HG02642 (cell line): ENCODE measurements around the gene SCCPDH.
"Not testable (repeated sequence)": the region's sequence is repeated elsewhere in the genome, so short reads cannot be mapped to it uniquely, and the experiment has no call there.

Experiments
- ATAC-seq: cut with Tn5 transposase; IDR thresholded peaks from one replicate; pipeline ENCODE4 v1.9.1; 2021; ENCODE audit warnings: mild to moderate bottlenecking; ENCODE audit not compliant: unreplicated experiment, poor library complexity

Gene SCCPDH, protein sequence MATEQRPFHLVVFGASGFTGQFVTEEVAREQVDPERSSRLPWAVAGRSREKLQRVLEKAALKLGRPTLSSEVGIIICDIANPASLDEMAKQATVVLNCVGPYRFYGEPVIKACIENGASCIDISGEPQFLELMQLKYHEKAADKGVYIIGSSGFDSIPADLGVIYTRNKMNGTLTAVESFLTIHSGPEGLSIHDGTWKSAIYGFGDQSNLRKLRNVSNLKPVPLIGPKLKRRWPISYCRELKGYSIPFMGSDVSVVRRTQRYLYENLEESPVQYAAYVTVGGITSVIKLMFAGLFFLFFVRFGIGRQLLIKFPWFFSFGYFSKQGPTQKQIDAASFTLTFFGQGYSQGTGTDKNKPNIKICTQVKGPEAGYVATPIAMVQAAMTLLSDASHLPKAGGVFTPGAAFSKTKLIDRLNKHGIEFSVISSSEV

DNA sequence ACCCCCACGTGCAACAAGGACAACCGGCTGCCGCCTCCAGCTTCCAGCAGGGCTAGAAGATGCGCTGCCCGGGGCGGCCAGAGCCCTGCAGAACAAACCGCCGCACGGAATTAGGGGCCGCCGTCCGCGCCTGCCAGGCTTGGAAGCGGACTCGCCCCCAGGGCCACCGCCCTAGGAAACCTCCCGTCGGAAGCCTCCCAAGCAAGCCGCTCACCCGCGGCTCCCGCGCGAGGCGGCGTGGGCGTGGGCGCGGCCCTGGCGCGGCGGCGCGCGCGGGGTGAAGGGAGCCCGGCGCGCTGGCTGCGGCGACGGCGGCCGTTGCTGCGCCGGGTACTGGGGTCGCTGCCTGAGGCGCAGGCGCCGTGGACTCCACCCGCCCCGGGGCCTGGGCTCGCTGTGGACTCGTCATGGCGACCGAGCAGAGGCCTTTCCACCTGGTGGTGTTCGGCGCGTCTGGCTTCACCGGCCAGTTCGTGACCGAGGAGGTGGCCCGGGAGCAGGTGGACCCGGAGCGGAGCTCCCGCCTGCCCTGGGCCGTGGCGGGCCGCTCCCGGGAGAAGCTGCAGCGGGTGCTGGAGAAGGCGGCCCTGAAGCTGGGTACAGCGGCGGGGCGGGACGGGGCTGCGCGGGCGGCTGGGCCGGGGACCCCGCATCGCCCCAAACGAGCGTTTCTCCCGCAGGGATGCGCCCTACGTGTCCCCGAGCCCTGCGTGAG is at the start of gene SCCPDH:
Gene SCCPDH (plus strand): TSS at position 394 of the 715 bp plus-strand sequence. CDS start 14 bp downstream, at position 408.
- ATAC-seq, result peak; percentile 97

DNA sequence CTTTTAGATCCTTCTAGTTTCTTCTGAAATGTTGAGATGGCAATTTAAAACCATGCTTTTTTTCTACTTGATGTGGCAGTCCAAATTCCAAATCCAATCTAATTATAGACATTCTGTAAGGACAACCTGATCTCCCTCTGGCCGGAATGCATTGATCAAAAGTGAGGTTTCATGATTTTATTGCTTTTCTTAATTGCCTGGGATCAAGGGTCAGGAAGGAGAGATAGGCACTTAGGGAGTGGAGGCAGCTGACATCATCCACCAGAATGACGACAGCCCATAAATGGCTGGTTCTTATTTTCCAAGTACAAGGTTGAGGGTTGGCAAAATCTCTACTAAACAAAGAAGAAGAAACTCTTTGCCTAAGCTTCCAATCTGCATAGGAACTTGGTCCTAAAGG is 46.4 kb upstream of the SCCPDH start:
- no peak for ATAC-seq

DNA sequence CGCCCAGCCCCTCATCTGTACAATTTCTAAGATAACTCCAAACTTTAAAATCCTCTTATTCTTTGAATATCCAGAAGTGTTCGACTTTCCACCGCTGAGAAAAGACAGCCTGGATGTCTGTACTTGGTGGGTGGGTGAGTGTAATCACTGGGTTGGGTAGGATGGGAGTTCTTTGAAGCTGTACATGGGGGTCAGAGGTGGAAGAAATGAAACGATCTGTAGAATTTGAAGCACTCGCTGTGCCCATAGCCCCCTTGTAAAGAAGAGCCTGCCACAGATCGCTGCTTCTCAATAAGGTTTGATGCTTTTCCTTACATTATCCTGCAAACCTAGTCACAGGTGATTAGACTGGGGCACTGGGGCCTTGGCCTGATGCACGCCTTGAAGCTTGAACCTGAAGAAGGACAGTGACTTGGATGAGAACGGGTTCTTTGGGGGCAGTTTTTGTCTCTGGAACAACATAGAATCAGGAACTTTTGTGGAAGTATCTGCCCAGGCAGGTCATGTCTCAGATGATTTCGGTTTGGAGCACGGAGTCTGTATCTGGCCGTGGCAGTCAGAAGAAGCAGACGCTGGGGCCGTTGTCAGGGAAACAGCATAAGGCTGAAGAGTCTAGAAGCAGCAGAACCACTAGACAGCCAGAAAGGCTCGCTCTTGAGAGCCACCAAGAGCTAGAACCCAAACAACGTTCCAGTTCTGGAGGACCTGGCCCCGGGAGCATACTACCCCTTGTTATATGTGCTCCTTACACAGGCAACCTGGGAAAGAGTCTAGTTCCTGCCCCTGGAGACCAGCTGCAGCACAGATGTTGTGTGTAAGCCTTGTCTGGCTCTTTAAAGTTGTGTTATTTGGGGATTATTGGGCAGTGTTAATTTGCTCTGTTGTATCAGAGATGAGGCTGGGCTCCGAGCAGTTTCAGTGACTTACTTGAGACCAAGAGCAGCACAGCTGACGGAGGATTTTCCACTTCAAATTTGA is 45.1 kb upstream of the SCCPDH start:
- ATAC-seq, result no peak

DNA sequence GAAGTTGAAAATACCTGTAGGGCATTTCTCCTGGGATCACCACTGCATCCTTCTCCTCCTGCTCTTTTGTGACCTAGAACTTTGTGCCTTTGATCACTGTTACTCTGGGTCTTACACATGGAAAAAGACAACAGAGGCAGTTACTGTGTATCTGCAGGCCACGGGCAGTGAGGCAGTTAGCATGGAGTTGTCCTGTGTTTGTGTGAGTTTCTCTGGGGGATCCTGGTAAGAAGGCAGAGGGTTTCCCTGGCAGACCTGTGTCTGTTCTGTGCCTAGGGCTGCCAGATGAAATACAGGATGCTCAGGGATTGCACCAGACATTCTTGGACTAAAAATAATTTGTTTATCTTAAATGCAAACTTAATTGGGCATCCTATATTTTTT is 44.4 kb upstream of the SCCPDH start:
- ATAC-seq, result no peak

DNA sequence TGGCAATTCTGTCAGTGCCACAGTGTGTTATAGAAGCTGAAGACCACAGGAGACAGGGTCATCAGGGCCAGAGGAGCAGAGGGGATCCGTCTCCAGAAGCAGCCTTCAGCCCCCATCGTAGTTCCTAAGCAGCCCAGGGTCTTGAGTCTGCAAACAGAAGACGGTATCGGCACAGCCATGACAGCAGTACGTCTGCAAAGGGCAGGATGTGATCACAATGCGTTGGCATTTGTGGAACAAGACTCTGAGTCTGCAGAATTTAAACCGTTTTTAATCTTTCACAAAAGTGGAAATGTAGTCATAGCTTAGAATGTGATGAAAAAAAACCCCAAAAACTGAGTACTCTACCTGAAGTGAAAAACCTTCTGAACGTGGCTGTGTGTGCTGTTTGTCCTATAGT is 44.0 kb upstream of the SCCPDH start:
- no peak for ATAC-seq

DNA sequence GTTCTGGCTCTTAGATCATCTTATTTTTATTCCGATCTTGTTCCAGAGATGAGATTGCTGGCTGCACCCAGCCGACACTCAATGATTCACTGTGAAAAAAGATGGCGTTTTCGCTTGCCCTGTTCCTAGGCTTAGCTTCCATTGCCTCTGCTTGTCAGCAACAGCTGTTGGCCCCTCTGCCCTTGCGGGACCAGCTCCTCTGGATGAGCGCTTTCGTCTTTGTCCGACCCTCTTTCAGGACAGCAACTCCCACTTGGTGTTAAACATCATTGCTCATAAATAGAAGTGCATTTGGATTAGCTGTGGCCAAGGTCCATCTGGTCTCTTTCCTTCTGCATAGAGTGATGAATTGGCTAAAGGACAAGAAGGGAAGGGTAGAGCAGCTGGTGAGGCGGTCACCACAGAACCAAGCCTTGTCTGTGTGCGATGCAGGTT is 43.5 kb upstream of the SCCPDH start:
- no peak for ATAC-seq

DNA sequence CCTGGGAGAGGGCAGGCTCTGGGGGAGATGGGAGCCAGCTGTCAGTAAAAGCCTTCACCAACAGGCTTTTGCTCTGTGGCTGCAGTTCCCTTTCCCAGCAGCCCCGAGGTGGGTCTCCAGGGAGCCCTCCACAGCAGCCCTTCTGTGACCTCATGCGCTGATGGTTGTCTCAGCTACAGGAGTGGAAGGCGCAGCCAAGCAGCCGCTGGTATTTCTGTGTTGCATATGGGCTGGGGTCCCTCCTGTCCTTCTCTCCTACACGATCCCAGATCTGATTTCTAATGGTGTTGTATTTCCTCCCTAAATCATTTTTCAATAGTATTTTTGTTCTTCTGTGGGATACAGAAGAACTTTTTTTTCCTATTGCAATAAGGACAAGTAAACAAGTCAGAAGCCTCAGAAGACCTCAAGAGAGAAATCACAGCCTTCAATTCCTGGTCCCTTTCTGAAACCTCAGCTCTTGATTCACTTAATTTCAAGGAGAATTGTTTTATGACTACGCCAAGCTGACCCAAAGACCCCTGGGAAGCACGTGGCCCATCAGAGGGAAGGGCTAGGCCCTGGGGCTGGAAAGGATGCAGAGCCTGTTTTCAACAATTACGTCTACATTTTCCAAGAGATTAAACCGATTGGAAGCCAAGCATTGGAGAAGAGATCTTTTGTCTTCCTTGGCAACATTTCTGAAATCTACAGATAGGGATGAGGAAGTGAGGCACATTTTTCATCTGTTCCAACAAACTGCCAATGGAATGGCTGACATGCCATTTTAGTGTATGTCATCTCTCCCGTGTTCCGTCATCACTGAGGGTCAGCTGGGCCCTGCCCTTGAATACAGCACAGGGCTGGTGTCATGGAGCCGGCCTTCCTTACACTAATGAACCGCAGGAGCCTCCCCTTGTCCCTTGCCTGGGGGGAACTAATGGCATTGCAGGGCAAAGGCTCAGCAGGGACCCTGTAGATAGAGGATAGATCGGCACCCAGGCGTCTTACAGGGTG is 42.0 kb upstream of the SCCPDH start:
- ATAC-seq, result no peak

DNA sequence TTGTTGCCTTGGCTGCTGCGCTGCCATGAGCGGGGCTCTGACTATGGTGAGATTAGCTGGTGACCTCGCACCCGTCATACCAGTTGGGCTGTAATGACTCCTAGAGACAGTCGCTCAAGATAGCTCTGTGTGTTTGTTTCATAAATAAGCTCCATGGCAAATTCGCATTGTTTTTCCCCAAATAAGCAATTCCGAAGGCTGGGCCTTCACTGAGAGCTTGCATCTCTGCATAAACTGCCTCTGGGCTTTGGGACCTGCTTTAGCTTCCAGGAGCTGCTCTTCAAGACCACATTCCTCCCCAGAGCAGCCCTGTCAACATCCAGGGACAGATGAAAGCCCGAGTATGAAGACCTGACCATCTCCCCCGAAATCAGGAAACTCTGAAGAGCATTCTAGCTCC is 40.7 kb upstream of the SCCPDH start:
- ATAC-seq, result no peak

DNA sequence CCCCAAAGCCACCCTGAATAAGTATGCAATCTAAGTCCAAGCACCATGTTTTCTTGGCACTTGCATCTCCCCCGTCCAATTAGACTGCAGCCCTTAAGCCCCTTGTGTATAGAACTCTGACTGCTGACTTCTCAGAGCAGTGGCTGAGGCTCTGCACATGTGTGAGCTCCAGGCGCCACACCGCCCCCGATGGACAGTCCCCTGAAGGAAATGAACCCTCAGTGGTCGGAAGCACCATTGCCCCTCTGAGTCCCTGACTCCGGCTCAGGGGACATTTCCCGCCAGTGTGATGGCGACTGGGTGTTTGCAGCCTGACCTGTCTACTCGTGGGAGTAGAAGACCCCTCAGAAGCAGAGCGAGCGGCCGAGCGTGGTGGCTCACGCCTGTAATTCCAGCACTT is 37.2 kb upstream of the SCCPDH start:
- no peak for ATAC-seq

DNA sequence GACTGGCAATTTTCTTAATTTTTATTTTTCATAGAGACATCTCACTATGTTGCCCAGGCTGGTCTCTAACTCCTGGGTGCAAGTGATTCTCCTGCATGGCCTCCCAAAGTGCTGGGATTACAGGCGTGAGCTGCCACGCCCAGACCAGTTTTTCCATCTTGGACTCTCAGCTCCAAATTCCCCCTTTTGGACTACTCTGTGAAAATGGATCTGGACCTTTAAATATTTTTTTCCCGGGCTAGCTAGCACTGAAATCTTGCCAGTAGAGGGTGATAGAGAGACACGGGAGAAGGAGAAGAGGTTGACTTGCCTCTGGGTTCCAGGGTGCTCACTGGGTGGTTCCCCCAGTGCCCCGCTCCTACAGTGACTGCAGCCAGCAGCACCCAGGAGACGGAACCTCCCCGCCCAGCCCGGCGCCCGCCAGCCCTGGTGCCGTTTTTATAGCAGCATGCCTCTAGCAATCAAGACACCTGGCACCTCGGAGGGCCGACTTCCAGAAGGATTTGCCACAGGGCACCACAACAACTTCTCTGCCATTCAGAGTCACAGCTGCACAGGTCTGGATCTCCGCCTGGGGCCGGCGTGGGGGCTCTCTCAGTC is 34.7 kb upstream of the SCCPDH start:
- ATAC-seq, result peak; percentile 97

DNA sequence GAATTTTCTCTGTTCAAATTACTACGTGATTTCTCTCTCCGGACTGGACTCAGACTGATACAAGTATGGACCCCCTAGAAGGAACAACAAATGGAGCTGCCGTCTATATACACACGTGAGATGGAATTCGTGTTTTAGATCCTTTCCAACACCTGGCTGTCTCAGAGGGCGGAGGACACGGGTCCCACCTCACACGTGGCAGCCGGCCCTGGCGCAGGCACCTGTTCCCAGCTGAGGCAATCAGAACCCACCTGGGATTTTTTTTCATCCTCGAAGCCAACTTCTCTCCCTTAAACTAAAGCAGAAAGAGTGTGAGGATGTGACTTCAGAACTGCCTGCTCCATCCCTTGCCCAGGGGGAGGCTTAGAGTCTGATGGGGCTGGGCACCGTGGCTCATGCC is 34.1 kb upstream of the SCCPDH start:
- ATAC-seq, result no peak

DNA sequence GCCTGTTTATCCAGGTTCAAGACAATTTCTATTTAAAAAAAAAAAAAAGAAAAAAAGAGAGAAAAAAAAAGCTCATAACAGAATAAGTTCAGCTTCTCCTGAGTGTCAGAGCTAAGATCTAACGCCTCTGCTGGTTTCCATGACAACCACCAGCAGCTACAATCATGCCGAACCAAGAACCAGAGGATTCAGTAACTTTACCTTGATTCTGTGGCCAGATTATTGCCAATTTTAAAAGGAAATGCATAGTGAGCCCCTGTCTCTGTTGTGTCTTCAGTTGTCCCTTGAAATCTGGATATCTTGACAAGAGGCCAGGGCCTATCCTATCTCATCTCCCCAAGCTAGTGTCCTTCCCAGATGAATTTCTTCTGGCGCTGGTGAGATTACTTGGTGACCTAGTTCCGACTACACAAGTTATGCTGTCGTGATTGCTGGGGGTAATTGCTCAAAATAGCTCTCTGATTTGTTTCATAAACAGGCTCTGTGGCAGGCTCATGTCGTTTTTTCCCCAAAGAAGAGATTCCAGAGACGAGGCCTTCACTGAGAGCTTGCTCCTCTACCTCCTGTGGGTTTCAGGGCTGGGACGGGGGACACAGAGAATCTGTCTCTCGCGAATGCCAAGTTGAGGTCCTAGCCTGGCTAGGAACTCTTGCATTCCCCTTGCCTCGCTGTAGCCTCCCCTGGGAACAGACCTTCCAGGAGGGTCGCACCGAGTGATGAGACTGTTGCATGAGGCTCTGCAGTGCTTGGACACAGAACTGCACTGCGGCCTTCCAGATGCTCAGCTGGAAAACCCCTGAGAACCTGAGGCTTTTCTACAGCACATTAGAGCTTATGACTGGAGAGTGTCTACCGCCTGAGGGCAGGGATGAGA is 32.4 kb upstream of the SCCPDH start:
- ATAC-seq, result no peak

DNA sequence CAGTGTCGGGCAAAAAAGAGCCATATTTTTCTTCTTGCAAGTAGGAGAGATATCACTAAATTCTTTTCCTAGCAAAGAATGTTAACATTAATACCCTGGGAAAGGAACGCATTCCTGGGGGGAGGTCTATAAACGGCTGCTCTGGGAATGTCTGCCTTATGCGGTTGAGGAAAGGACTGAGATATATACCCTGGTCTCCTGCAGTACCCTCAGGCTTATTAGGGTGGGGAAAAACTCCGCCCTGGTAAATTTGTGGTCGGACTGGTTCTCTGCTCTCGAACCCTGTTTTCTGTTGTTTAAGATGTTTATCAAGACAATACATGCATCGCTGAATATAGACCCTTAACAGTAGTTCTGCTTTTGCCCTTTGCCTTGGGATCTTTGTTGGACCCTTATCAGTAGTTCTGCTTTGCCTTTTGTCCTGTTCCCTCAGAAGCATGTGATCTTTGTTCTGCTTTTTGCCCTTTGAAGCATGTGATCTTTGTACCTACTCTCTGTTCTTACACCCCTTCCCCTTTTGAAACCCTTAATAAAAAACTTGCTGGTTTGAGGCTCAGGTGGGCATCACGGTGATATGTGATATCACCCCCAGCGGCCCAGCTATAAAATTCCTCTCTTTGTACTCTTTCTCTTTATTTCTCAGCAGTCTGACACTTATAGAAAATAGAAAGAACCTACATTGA is 29.9 kb upstream of the SCCPDH start:
- ATAC-seq, result not testable (repeated sequence)

DNA sequence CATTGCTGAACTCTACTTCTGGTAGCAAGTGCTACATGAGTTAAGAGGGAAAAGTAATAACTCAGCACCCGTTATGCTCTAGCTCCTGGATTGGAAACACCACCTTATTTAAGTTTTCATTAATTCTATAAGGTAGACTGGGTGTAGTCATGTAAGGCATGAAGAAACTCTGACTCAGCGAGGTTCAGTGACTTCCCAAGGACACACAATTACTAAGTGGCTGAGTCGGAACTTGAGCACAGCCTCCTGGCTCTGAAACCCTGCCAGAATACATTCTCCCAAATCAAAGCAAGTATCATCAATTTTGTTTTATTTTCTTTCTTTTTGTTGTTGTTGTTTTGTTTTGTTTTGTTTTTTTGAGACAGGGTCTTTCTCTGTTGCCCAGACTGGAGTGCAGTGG is 29.1 kb upstream of the SCCPDH start:
- ATAC-seq, result no peak

DNA sequence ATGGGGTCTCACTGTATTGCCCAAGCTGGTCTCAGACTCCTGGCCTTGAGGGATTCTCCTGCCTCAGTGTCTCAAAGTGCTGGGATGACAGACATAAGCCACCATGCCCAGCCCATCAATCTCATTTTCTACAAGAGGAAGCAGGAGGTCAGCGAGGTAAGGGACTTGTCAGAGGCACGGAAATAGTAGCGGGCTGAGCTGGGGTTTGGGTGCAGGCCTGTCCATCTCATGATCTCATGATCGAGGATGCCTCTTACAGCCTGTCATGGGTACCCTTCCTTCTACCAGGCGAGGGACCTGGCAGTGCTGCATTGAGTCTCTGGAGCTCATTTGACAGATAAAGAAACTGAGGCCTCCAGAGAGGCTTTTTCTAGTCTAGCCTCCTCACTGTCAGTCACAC is 28.5 kb upstream of the SCCPDH start:
- ATAC-seq, result no peak

DNA sequence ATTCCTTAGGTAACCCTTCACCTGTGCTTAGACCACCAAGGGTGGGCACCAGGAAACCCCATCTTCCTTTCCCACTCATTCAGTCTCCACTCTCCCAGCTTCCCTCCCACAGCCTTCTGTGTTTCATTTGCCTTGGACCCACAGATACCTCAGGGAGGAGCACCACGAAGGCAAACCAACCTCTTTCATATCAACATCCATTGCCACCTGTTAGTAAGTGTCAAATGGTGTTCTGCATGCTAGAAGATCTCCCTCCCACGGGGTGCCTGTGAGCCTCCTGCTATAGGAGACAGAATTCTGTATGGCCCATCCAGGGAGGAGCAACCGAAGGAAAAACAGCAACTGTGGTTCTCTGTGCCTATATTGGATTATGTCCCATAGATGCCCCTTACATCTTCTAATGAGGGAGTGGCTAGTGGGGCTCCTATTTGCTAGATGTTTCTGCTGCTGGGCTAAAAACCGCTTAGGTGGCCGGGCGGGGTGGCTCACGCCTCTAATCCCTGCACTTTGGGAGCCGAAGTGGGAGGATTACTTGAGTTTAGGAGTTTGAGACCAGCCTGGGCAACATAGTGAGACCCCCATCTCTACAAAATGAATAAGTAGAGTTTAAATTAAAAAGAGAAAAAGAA is 25.6 kb upstream of the SCCPDH start:
- ATAC-seq, result no peak

DNA sequence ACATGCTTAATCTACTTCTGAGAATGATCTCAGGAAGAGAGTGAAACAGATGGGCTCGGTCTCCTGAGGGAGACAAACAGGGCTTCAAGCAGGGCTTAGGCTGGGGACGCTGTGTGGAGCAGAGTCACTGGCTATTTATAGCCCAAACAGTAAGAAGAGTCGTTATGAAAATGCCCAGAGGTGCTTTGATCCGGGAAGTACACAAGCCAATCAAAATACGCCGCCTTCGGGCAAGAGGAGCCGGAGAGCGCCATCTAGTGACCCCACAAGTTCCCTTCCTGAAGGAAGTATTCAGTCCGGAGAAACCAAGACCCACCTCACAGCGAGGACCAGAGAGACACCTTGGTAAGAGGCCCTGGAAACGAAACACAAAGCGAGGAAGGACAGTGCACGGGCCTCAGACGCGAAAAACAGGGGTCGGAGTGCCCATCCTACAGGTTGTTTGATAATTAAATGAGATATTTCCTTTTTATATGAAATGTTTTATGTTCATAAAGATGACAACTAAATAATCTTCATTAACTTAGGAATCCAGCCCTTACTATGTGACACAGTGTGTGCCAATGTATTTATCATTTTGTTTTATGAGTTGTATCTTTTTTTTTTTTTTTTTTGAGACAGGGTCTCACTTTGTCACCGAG is 25.0 kb upstream of the SCCPDH start:
- ATAC-seq, result peak; percentile 92
